Limb (tissue), 2 donors: ENCODE measurements around the gene ROR1.

Source experiments
- DNase-seq, 2 donors: peaks; one replicate each; pipeline ENCODE4 v3.0.0-alpha.2; 2016; ENCODE audit errors: extremely low spot score in 2 of 2

ROR1 gene

DNA sequence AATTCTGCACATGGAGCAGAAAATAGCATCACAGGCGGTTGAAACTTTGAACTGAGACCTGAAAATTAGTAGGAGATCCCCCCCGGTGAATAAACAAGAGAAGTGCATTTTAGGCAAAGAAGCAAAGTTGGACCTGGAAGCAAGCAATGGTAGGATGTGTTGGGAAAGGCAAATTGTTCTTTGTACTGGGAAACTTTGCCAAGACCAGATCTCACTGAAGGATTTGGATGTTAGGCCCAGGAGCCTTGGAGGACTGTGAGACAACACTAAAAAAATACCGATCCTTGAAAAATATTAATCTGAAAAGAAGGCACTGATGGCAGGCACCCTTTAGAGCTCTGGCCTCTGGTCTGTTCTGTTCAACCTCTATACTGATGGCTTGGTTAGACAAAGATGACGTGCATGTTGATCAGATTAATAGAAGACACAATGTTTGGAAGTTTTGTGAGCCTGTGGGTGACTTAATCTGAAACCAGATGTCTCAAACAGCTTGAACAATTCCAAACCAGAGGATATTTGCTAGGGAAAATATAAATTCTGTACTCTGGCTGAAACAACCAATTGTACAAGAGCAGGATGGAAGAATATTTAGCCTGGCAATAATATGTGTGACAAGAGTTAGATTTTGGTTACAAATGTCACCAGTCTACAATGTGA lies 108.4 kb downstream of the ROR1 start:
- no peak for DNase-seq

DNA sequence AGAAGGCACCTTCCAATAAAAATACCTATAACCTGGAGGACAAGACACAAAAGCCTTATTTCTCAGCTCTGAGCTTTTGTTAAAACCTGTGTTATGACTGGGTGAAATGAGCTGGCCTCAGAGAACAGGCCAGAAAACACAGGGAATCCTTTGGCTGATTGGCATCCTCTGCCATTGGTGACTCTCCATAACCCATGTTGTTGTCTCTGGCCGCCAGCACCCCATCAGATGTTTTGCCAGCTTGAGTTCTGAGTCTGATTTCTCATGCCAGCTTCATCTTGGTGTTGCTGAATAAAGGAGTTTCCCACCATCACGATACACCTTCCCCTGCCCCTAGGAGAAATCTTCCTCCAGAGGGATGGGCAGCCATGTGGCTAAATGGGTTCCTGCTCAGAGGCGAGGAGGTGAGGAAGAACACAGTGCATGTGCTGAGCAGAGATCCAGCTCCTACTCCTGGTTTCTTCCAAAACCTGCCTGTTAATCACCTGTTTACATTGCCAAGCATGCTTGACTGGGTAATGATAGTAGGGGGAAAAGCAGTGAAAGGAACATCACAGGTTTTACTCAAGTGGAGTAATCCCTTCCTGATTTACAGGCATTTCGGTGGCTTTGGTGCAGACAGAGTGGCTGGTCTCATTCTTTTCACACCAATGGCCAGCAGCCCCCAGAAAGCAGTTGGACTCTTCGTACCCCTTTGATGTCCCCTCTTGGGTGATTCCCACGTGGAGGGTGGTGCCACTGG lies 109.8 kb downstream of the ROR1 start:
- DNase-seq, result no peak

DNA sequence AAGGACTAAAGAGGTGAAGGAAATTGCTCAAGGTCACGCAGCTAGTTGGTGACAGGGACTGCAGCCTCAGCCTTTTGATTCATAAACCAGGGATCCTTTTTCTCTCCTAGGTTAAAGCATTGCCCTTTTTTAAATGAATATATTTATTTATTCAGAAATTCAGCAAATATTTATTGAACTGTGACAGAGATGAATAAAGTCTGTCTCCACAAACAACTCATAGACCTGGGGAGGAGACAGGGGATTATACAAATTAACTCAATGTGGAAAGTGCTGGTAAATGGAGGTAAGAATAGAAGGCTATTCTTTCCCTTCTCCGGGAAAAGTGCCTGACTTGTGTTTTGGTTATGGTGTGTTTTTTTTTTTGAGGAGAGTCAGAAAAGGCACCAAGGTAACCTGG lies 110.7 kb downstream of the ROR1 start:
- DNase-seq, result no peak

DNA sequence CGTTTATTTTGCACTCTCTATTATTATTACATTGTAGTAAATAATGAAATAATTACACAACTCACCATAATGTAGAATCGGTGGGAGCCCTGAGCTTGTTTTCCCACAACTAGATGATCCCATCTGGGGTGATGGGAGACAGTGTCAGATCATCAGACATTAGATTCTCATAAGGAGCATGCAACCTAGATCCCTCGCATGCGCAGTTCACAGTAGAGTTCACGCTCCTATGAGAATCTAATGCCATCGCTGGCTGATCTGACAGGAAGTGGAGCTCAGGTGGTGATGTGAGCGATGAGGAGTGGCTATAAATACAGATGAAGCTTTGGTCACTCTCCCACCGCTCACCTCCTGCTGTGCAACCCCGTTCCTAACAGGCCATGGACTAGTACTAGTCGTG lies 112.1 kb downstream of the ROR1 start:
- no peak for DNase-seq

DNA sequence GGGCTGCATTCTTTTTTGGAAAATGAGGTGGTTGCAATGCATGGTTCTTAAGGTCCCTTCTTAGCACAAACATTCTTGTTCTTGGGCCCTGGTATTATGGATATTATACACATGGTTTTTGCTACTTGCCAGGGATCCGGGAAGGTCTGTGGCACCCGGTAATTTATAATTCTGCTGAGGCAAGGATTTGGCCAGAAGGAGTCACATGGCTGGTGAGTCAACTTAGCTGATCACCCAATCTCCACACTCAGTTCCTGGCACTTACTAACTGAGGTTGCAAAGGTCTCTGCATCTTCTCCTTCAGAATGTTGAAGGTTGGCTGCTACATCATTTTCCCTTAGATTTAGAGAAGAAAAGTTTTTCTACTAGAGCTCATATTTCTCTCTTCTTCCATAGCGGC lies 112.5 kb downstream of the ROR1 start:
- DNase-seq, result no peak

DNA sequence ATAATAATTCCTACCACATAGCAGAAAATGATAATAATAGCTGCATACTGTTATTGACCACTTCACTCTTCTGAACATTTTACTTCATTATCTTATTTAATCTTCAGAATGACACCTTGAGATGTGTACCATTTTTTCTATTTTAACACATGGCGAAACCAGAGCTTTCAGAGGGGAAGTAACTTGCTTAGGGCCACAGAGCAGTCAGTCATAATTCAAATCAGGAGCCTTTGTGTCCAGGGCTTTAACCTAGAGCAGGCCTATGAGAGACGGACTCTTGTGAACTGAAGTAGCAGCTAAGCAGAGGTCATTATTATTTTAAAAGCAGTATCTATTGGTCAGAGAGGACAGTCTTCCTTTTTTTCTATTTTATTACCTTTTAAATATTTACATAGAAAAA lies 114.0 kb downstream of the ROR1 start:
- DNase-seq, result no peak

DNA sequence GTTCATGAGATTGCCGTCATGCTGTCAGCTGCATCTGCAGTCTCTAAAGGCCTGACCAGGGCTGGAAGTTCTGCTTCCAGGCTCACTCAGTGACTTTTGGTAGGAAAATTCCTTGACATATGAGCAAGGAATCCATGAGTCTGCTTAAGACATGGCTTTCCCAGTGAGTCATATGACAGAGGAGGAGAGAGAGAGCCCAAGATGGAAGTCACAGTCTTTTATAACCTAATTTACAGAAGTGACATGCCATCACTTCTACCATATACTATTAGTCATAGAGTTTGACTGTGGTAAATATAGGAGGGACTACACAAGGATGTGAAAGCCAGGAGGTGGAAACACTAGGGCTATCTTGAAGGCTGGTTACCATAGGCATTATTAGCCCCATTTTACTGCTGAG lies 115.2 kb downstream of the ROR1 start:
- DNase-seq, result no peak

DNA sequence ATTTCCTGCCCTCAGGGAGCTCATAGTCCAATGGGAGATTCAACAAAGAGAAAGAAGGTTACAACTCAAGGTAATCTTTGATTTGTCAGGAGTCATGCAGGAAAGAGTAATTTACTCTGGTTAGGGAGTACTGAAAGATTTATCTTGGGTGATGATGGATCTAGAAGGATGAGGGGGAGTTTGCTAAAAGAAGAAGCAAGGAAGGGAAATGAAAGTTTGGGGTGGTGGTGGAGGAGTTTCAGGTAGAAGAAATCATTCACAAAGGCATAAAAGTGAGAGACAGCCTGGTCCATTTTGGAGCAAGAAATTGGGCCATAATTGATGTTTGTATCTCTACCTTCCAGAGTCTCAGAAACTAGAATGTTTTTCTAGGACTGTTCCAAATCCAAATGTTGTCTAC lies 116.7 kb downstream of the ROR1 start:
- DNase-seq, result no peak

DNA sequence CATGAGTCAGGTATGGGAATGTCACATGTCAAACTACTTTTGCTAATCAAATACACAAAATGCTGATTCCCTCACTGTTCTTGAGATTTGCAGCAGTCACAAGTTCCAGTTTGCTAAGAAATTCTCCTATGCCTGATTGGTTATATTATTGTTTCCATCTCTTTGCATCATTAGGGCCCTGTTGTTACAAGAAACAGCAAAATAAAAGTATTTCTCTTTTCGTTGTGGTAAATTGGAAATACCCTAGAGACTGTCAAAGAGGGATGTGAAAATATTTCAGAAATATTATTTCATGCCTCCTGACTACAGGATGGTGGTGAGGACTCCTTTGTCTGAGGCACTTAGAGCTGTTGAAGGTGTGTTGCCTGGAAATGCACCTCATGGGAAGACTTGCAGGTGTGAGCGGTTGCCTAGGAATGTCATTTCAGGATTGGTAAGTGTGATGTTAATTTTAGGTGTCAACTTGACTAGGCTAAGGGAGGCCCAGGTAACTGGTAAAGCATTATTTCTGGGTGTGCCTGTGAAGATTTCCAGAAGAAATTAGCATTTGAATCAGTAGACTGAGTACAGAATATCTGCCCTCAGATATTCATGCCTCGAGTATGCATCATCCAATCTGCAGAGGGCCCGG lies 117.4 kb downstream of the ROR1 start:
- DNase-seq, result no peak

DNA sequence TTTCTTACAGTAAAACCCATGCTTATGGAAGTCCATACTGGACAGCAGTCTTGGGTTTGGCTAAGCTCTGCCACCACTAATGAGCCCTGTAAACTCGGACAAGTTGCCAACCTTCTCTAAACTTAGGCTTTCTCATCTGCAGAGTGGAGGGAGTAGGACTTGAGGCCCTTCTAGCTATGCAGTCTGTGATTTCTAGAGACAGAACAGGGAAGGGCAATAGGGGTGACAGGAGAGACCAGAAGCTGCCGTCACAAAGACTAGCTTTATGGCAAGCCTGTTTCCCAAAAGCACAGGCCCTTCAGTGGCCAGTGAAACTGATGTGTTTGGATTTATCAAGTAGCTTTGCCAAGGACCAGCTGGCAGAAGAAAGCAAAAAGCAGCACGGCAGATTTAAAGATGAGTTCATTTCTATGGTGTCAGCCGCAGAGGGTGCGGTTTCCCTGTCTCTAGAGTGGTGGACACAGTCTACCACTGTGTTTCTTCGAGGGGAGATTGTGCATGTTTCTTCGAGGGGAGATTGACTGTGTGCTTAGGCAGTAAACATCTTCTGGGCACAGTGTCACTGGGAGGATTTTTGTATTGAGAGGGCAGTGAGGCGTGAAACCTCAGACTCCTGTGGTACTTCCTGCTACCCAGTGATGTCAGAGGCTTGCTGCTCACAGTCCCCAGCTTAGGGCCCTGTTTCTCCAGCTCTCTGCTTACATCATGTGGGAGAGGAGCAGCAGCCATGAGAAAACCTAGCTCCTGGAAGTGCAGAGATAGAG lies 119.0 kb downstream of the ROR1 start:
- peak in 1 of 2 donors; percentile 50 for DNase-seq

DNA sequence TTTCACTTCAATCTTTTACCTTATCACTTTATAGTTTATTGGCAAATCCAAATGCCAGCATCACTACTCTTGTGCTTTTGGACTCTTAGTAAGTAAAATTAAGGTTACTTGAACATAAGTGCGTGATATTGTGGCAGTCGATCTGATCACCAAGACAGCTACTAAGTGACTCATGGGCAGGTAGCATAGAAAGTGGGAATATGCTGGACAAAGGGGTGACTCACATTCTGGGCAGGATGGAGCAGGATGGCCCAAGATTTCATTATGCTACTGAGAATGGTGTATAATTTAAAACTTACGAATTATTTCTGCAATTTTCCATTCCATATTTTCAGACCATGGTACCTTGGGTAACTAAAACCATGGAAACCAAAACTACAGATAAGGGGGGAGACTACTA lies 120.2 kb downstream of the ROR1 start:
- DNase-seq, result no peak

DNA sequence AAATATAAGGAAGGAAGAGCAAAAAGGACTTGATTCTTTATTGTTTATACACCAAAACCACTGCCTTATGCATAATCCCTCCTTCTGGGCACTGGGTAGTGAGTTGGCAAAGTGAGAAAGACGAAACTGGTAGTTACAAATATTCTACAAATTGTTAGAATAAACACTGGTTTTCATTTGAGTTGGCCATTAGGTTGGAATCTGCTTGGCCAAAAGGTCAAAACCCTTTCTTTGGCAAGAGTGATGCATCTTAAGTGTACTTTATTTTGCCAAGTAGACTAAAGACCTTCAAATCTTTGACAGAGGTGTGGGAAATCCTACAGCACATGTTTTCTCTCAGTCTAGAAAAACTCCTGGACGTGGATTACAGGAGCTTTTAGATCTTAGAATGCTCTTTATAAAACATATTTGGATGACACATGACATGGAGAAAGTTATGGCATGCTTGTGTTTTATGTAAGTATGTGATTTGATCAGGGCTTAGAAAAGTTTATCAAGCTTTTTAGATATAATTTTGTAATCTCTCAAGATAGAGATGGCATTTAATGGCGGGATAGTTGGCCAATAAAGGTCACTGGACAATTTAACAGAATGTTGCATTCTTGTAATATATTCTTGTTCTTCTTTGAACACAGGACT lies 120.9 kb downstream of the ROR1 start:
- no peak for DNase-seq

DNA sequence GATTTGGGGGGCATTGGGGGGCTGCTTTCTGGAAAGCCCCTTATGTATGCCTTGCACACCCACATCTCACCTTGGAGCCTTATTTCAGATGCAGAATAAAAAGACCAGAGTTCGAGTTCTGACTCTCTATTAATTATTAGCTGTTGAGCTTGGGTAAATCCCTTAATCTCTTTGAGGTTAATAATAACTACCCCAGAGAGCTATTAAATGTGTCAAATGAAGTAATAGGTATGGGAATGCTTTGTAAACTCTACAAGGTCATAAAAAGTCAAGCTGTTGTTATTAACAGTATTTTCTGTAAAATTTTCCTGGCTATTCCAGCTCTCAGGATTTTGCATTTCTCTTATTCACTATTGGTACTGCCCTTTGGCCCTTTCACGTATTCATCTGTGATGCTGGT lies 122.9 kb downstream of the ROR1 start:
- DNase-seq, result no peak

DNA sequence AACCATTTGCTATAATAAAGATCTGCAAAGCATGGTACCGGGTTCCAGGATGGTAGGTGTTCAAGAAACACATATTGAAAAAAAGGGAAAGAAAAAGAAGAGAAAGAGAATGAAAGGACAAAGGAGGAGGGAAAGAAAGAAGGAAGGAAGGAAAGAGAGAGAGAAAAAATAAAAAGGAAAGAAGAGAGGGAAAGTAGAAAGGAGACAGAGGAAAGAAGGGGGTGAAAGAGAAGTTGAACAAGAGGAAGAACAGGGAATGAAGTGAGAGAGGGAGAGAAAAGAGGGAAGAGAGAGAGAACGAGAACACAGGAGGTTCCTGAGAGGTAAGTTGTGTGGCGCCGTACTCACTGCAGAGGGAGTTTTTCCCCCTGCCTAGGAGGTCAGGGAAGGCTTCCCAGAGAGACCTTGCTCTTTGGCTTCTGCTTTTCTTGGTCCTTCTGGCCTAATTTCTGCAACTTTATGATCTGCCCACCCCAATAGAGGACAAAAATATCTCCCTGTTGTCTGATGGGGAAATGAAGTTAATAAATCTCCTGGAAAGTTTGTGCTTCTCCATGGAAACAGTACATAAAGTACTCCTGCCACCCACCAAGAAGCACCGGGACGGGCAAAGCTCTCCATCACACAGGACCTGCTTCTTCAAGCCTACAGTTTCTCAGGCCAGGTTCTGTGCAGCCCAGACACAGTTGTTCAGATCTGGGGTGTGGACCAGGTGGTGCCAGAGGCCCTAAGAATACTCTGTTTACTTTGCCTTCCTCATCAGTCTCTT lies 124.8 kb downstream of the ROR1 start:
- DNase-seq, result no peak

DNA sequence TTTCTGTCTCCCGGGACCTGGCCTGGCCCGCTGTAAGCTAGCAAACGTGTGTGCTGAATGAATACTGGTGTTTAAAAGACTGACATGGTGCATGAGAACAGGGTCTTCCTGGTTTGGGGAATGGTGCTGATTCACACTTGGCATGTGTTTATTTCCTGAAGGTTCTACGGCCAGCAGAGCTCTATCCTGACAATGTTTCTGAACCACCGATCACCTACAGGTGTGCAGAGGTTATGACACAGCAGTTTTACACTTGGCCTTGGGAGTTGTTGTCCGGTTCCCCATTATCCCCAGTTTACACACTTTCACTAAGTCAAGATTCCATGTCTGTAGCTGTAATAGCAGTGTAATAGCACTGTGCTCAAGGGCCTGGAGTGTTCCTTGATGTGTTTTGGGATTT lies 127.3 kb downstream of the ROR1 start:
- DNase-seq, result no peak

DNA sequence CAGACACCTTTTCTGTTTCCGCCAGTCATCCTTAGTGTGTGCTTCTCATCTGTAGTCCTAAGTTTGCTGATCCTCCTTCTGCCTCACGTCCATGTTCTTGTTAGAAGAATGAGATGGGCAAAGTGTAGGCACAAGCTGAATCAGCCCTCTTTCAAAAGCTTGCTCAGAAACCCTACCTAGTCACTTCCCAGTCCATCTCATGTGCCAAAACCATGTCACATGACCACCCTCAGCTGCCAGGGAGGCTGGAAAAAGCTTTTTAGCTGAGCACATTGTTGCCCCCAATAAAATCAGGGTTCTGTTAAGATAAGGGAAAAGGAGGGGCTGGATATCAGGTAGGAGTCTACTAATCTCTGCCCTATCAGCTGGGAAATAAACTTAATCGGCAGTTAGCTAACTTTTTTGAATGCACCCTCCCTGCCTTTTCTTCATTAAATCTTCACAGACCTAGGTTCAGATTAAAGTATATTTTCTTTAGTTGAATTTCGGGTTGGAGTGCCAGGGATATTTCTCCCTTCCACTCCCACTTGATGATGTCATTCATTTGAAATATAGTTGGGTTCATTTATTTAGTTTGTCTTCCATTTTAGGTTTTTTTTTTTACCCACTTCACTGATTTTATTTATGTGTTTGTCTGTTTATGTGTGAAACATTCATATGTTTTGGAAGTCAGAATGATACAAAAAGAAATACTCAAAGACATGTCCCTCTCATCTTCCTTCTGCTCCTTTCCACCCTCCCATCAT lies 129.2 kb downstream of the ROR1 start:
- no peak for DNase-seq

DNA sequence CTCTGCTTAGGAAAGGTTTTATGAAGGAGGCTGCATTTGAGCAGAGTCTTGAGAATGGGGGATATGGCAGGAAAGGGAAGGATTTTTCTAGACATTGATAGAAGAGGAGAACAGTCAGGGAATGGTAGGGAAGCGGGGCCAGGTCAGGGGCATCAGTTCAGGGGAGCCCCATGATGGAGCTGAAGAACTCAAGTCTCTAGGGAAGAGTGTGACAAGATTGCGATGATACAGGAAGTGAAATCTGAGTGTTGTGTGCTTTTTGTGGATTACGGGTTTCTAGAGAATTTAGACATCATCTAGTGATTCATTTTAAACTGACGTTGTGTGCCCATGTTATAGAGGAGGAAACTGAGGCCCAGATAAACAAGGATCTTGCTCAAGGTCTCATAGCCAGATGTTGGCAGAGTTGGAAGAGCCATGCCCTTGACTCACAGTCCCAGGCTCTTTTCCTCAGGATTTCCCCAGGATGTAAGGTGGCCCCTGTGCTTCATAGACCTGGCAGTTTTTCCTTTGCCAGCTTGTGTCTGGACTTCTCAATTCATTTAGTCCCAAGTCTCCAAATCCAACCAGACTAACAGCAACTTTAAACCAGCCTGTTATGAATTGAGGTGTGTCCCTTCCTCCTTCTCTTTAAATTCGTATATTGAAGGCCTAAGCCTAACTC lies 130.3 kb downstream of the ROR1 start:
- no peak for DNase-seq

DNA sequence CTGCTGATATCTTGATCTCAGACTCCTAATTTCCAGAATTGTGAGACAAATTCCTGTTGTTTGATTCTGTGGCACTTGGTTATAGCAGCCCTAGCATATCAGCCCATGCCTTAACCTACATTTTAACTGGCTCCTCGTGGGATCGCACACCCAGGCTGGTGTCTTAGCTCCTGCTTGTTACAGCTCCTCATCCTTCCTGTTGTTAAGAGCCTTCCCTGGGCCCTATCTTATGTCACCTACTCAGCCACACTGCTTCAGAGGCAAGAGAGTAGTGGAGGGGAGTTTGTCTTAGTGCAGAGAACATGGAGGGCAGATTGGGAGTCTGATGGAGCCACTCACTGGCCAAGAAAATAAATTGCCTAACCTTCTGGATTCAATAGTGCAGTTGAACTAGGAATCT lies 131.0 kb downstream of the ROR1 start:
- DNase-seq, result no peak

DNA sequence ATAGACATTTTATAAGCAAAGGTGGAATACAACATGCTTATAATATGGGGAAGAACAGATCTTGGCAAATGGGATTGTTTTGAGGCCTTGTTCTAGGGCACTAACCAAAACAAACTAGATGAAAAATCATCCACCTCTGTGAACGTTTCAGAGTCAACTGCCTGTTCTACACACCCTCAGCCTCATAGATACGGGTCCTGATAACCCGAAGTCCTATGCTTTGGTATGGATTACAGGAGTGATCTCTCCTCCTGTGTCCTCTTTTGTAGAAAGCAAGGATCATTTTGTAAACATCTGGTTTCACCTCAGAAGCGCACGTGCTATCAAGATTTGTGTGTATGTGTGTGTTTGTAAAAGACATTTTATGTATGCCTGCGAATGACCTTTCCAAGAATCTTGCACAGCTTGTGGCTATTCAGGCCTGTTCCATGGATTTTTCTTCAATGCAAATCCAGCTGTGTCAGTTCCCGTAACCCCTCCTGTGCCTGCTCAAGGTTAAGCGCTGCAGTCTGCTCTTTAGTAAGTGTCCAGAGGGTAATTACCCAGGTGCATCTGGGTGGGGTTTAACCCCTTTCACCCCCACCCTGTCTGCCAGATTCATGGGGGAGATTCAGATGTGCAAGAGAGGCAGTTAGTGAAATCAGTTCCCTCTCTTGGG lies 132.4 kb downstream of the ROR1 start:
- no peak for DNase-seq
